HL-60/S4 treated with phorbol 12-myristate 13-acetate at 8.2 ng/mL for 4 days and 3 days (cell line): ENCODE measurements around the gene KCNAB2.

Experiments used
- in situ Hi-C: fragments of 300-500 bp; cut with MboI; formaldehyde crosslinking; loops from 2 replicates; pipeline ENCODE4 v1.15.0; 2022; ENCODE audit warnings: low sequenced_read_pairs

Gene KCNAB2

GRCh38 chr1:6029351-6029750 is 16.3 kb upstream of the KCNAB2 start:
- in situ Hi-C loops, result no loop called here

DNA sequence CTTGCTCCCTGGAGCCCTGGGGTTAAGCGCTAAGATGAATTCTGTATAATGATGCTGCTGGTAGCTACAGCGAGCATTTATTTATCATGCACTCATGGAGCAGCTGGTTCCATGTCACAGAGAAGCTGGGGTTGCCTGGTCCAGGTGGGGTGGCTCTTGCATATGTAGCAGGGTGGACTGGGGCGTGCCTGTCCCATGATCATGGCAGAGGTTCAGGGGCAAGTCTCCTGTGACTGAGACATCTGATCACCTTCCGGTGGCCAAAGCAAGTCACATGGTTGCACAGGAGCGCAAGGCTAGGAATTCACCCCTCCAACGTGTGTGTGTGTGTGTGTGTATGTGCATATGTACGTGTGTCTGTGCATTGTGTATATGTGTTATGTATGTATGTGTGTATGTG is 15.6 kb upstream of the KCNAB2 start:
- in situ Hi-C loops, result no loop called here

DNA sequence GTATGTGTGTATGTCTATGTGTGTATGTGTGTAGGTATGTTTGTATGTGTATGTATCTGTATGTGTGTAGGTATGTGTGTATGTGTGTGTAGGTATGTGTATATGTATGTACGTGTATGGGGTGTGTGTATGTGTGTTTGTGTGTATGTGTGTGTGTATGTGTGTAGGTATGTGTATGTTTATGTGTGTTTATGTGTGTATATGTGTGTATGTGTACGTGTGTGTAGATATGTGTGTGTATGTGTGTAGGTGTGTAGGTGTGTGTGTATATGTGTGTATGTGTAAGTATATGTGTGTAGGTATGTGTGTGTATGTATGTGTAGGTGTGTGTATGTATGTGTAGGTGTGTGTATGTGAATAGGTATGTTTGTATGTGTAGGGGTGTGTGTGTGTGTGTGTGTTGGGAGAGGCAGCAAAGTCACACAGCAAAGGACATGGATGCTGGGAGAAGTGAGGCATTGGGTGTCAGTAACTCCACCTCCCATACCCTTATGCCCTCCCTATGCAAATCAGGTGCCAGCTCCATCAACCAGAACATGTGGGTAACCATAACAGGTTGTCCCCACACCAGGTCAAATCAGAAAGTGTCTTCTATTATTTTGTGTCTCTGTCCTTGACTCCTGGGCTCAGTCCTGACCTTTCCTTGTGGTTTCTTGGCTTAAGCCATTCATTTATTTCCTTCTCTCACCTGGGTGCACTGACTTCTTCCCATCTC is 15.0 kb upstream of the KCNAB2 start:
- in situ Hi-C loops, result no loop called here

DNA sequence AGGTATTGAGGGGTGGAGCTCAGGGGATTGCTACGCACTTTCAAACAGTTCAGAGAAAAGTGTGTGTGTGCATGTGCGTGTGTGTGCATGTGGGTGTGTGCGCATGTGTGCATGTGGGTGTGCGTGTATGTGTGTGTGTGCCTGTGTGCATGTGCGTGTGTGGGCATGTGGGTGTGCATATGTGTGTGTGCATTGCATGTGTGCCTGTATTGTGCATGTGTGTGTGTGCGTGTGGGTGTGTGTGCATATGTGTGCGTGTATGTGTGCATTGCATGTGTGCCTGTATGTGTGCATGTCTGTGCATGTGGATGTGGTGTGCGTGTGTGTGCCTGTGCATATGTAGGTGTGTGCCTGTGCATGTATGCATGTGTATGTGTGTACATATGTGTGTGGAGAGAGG is 12.6 kb upstream of the KCNAB2 start:
- in situ Hi-C loops, result no loop called here

GRCh38 chr1:6033986-6034749 is 11.5 kb upstream of the KCNAB2 start:
- in situ Hi-C loops, result no loop called here

- in situ Hi-C loops, result no loop called here
Measured at GRCh38 chr1:6034750-6035096, 11.0 kb upstream of the KCNAB2 start.

DNA sequence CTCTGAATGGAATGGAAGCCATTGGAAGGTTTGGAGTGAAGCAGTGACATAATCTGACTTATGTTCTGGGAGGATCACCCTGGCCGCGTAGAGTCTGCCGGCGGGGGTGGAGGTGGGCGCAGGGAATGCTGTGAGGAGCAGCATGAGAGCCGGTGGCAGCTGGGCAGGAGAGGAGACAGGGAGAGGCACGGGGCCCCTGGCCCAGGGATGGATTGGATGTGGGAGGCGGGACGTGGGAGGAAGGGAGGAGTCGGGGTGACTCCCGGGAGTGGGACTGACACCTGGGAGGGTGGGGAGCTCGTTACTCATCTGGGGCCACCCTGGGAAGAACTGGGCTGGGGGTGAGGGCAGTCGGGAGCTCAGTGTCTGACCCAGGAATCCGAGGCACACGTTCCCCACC is 10.4 kb upstream of the KCNAB2 start:
- in situ Hi-C loops, result no loop called here

- in situ Hi-C loops, result no loop called here
Measured at GRCh38 chr1:6035719-6036118, 10.0 kb upstream of the KCNAB2 start.

DNA sequence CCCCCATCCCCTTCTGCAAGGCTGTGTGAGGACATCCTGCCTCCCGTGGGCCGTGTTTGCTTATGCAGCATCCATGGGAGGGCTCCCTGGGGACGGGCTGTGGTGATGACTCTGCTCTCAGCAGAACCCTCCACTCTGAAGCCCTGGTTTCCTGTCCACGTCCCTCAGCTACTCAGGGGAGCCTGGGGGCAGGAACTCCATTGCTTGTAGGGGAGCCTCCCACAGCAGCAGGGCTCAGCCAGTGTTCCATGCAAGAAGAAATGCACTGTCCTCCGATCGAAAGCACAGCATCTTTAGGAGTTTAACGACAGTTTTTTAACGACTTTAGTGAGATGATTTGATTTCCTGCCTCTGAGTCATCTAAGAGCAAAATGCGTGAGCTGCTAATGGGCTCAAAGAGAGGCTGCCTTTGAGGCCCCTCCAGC is 8.3 kb upstream of the KCNAB2 start:
- in situ Hi-C loops, result no loop called here

- in situ Hi-C loops, result no loop called here
Measured at GRCh38 chr1:6038603-6039002, 7.1 kb upstream of the KCNAB2 start.

GRCh38 chr1:6039031-6039430 is 6.7 kb upstream of the KCNAB2 start:
- in situ Hi-C loops, result no loop called here

DNA sequence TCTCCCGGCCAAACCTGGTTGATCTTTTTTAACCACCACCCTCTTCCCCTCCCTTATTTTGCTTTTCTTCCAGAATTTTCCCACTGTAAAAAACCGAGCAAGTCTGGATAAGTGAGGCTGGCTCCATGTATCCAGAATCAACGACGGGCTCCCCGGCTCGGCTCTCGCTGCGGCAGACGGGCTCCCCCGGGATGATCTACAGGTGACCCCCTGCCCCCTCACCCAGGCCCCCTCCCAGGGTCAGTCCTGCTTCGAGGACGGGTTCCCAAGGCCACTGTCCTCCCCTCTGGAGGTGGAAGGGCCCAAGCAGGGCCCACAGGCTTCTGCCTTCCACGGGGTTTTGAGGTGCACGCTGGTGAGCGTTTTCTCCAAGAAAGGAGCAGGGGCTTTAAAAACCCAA is 5.2 kb upstream of the KCNAB2 start:
- in situ Hi-C loops, result no loop called here

GRCh38 chr1:6040861-6041415 is 4.8 kb upstream of the KCNAB2 start:
- in situ Hi-C loops, result no loop called here

- in situ Hi-C loops, result no loop called here
Measured at GRCh38 chr1:6041432-6042062, 4.1 kb upstream of the KCNAB2 start.

- in situ Hi-C loops, result no loop called here
Measured at GRCh38 chr1:6043561-6043960, 2.1 kb upstream of the KCNAB2 start.

GRCh38 chr1:6044481-6045109 is 1.1 kb upstream of the KCNAB2 start:
- in situ Hi-C loops, result no loop called here

GRCh38 chr1:6045110-6045502 is 582 bp upstream of the KCNAB2 start:
- in situ Hi-C loops, result no loop called here

DNA sequence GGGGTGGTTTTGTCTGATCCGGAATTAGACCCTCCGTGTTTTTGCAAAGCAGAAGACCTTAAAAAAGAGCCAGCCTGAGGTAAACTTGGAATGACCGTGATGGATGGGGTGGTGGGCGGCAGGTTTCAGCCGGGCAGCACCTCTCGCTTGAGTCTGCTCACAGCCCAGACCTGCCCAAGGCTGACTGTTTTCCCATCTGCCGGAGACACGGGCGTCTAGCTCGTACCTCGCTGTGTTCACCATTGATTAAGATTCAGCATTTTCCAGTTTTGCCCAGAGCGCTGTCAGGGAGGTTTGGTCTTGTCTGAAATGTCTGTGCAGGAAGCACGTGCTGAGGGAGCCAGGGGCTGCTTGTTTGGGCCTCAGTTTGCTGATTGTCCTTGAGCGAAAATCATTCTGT is 591 bp downstream of the KCNAB2 start:
- in situ Hi-C loops, result no loop called here

GRCh38 chr1:6048179-6048867 is 2.6 kb downstream of the KCNAB2 start:
- in situ Hi-C loops, result no loop called here

DNA sequence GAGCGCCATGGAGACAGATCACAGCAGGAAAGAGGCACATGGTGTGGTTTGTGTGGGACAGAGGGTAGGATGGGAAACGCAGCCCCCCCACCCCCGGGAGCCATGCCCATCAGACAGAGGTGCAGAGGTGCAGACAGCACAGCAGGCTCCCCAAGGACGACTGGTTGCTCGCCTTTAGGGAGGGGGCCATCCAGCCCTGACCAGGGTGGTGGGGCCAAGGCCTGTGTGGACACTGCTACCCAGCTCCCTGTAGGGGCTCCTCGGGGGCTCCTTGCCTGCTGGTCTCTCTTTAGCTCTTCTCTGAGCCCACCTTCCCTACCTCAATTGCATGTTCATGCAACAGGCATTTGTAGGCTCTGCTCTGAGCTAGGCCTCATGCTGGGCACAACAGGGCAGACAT is 3.7 kb downstream of the KCNAB2 start:
- in situ Hi-C loops, result no loop called here

DNA sequence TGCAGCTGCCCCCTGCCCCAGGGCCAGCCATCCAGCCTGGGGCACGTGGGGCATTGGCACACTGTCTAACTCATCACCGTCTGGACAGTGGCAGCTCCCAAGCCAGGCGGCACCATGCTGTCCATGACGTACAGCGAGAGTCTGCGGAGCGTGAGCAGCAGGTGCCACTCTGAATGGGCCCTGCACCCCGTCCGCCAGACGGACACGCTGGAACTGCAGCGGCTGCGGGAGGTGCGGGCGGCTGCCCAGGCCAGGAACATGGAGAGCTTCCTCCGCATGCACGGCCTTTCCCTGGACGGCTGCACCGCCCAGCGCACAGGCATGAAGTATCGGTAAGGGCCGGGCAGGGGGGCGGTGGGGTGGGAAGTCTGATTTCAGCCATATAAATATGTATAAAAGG is 5.7 kb downstream of the KCNAB2 start:
- in situ Hi-C loops, result no loop called here
